ENCODE measurements around the gene ROBO1. TPM values are rescaled to one million over a fixed set of nuclear protein-coding genes. Genes with fewer than 3 reads are reported as not detected.

ROBO1 gene
- total RNA-seq, 2 donors from 2014 or later = 0.12 TPM; not detected in 1

DNA sequence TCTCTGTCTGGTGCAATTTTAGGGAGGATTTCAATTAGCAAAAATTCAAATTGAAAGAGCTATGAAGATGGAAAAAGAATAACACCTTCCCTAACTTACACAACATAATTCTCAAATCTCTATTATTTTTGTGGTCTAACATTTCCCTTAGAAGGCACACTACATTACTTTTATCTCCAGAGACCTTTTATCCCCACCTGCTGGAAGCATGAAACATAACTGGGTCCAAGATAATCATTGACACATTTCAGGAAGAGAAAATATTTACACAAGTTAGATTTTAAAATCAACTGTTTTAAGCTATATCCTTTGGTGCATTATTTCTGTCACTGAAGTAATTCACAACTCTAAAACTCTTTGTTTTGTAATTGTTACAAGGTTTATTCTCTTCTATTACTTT, 779.5 kb downstream of the ROBO1 start:
- DNase-seq (ENCODE audit: low spot score in 2 of 2) (no peak), ATAC-seq (no peak)
- Mint-ChIP-seq H3K36me3 (peaks cover 2 to 4% of the 10 kb centered on the region in 2 donors), H3K9me3 (peaks cover 0 to 19% of the 10 kb centered on the region in 2 donors), H3K27ac (no peak overlapping the region)

DNA sequence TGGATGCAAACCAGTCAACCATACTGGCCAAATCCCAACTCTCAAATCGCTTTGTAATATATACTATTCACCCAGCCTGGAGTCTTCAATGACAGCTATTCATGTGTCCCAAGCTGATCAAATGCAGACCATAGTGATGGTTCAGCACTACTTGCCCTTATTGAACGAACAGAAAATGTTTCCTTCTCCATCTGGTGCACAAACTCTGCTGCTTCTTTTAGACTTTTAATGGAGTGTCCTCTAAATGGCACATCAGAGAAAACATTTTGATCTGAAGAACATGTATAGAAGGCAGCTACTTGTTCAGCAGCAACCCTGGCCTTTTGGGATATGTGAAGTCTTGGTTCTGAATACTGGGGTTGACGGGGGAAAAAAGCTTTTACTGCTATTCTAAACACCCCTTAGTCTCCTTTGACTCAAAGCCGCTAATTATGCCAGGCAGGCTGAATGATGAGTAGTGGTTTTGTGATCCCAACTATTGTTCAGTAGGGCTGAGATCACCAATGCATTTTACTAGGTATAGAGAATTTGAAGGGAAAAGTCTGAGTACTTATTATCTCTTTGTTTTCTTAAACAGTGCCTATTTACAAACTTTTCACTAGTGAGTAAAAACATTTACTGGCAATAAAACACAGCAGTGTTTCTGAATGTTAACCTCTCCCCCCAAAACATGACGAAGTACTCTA, 781.2 kb downstream of the ROBO1 start:
- ATAC-seq (no peak), DNase-seq (ENCODE audit: low spot score in 2 of 2) (no peak)

GRCh38 chr3:78985981-78986380, 781.8 kb downstream of the ROBO1 start:
- no peak overlapping the region for H3K27ac Mint-ChIP-seq
- peaks cover 0 to 4% of the 10 kb centered on the region in 2 donors for H3K36me3 Mint-ChIP-seq
- H3K9me3 Mint-ChIP-seq = peaks cover 5 to 26% of the 10 kb centered on the region in 2 donors
- ATAC-seq = no peak
- DNase-seq (ENCODE audit: low spot score in 2 of 2) = no peak

More for the DNA sequence above, 781.2 kb downstream of the ROBO1 start:
- Mint-ChIP-seq H3K36me3 (peaks cover 3 to 4% of the 10 kb centered on the region in 2 donors), H3K9me3 (peaks cover 3 to 27% of the 10 kb centered on the region in 2 donors), H3K27ac (no peak overlapping the region)

DNA sequence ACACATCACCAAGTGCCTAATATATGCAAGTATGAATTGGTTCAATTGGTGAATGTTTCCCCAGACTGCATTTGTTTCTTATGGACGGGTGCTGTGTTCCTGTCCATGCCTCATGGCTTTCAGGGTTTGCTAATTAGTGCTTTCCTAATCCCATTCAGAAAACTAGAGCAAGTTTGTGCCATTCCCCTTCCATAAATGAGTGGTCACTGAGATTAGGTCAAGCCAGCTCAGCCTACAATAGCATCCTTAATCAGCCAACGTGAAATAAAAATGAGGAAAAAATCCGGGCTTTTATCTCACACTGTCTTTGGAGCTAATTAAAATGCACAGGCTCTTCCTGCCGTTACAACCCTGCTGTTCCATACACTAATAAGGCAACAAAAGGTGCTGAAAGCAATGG, 788.8 kb downstream of the ROBO1 start:
- ATAC-seq = no peak
- Mint-ChIP-seq H3K9me3 (peaks cover 8 to 15% of the 10 kb centered on the region in 2 donors), H3K27ac (no peak overlapping the region), H3K36me3 (peaks cover 0 to 4% of the 10 kb centered on the region in 2 donors)
- DNase-seq (ENCODE audit: low spot score in 2 of 2) = no peak

GRCh38 chr3:78978037-78978436, 789.8 kb downstream of the ROBO1 start:
- no peak overlapping the region for H3K27ac Mint-ChIP-seq
- peaks cover 8 to 11% of the 10 kb centered on the region in 2 donors for H3K9me3 Mint-ChIP-seq
- no peaks in the 10 kb centered on the region for H3K36me3 Mint-ChIP-seq
- DNase-seq (ENCODE audit: low spot score in 2 of 2) = no peak
- no peak for ATAC-seq

GRCh38 chr3:78977073-78977472, 790.7 kb downstream of the ROBO1 start:
- Mint-ChIP-seq H3K27ac (no peak overlapping the region), H3K36me3 (no peaks in the 10 kb centered on the region)
- no peak for ATAC-seq

GRCh38 chr3:78976200-78976599, 791.6 kb downstream of the ROBO1 start:
- ATAC-seq (no peak), DNase-seq (ENCODE audit: low spot score in 2 of 2) (no peak)
- no peak overlapping the region for H3K27ac Mint-ChIP-seq
- H3K9me3 Mint-ChIP-seq = peaks cover 3 to 4% of the 10 kb centered on the region in 2 donors
- H3K36me3 Mint-ChIP-seq = no peaks in the 10 kb centered on the region

More at GRCh38 chr3:78977073-78977472, 790.7 kb downstream of the ROBO1 start:
- H3K9me3 Mint-ChIP-seq = peaks cover 8 to 10% of the 10 kb centered on the region in 2 donors
- no peak for DNase-seq (ENCODE audit: low spot score in 2 of 2)

DNA sequence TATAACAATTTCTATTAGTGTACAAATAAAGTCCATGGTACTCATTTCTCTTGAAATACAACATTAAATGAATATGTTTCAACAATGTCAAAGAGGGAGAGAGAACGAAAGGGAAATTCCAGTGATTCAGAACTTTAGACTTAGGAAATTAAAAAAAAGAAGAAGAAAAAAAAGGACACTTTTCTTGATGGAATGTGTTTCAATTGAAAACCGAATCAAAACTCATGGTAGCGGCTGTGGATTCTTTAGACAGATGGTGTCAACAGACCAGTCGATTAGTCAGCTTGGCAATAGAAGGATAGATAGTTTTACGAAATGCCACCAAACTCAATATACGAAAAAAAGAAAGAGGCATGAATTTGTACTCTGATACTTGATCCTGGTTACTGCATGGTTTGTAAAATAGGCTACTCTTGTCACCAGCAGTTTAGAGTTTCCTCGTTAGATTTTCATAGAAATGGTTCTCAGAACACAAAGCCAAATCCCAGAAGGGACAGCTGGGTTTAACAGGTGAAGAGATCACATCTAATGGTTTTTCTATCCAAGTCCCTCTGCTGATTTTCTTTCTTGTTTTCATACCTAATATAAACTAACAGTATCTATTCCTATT, 793.5 kb downstream of the ROBO1 start:
- H3K9me3 Mint-ChIP-seq = peaks cover 0 to 4% of the 10 kb centered on the region in 2 donors
- ATAC-seq (no peak), DNase-seq (ENCODE audit: low spot score in 2 of 2) (no peak)
- H3K36me3 Mint-ChIP-seq = no peaks in the 10 kb centered on the region
- H3K27ac Mint-ChIP-seq = no peak overlapping the region

GRCh38 chr3:78972617-78973301, 795.0 kb downstream of the ROBO1 start:
- H3K27ac Mint-ChIP-seq = no peak overlapping the region
- DNase-seq (ENCODE audit: low spot score in 2 of 2) = no peak
- H3K9me3 Mint-ChIP-seq = peaks cover 0 to 4% of the 10 kb centered on the region in 2 donors
- H3K36me3 Mint-ChIP-seq = no peaks in the 10 kb centered on the region
- ATAC-seq = no peak

DNA sequence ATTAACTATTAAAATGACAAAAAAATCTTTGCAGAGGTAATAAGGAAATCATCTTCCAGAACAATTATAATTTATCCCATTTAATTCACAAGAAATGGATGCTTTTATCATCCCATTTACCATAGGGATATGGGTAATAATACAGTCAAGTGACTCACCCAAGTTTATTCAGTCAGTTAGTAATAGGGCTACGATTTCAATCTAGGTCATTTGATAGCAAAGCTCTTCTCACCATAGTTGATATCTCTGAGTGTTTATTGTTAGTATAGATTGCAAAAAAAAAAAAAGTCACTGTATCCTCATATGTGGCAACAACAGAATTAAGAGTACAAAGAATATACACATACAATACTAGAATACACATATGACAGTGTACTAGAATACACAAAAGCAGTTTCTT, 797.1 kb downstream of the ROBO1 start:
- Mint-ChIP-seq H3K27ac (no peak overlapping the region), H3K36me3 (no peaks in the 10 kb centered on the region), H3K9me3 (peaks cover 0 to 4% of the 10 kb centered on the region in 2 donors)
- no peak for ATAC-seq
- DNase-seq (ENCODE audit: low spot score in 2 of 2) = no peak

GRCh38 chr3:78969483-78969882, 798.3 kb downstream of the ROBO1 start:
- H3K9me3 Mint-ChIP-seq = peaks cover 0 to 4% of the 10 kb centered on the region in 2 donors
- ATAC-seq = no peak
- no peak for DNase-seq (ENCODE audit: low spot score in 2 of 2)
- H3K27ac Mint-ChIP-seq = no peak overlapping the region
- H3K36me3 Mint-ChIP-seq = no peaks in the 10 kb centered on the region

DNA sequence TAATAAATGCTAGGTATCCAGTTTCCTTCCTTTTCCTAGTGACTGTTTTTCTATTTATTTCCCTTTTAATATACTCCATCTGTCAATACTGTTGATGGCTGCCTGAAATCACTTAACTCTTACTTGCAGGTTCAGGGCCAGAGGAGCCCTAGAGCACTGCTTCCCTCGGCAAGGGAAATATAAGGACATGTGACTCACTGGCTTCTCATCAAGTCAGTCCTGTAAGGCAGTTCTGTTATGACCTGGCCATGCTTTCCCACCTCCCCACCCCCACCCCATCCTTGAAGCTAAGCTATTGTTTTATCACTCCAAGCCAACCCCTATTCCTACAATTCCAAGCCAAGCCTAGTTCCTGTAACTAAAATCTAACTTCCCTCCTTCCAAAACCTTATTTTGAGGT, 800.7 kb downstream of the ROBO1 start:
- peaks cover 0 to 3% of the 10 kb centered on the region in 2 donors for H3K9me3 Mint-ChIP-seq
- ATAC-seq (no peak), DNase-seq (ENCODE audit: low spot score in 2 of 2) (no peak)
- peaks cover 0 to 5% of the 10 kb centered on the region in 2 donors for H3K36me3 Mint-ChIP-seq
- H3K27ac Mint-ChIP-seq = no peak overlapping the region

DNA sequence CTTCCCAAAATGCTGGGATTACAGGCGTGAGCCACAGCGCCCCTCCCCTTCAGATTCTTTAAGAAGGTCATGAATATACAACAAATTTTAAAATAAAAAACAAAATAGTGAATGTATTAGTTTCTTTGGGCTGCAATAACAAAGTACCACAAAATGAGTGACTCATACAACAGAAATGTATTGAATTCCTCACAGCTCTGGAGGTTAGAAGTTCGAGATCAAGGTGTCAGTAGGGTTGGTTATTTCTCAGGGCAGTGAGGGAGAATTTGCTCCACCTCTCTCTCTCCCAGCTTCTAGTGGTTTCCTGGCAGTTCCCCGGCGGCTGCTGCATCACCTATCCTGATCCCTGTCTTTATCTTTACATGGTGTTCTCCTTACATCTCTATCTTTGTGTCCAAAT, 804.0 kb downstream of the ROBO1 start:
- DNase-seq (ENCODE audit: low spot score in 2 of 2) = no peak
- H3K9me3 Mint-ChIP-seq = peaks cover 0 to 7% of the 10 kb centered on the region in 2 donors

GRCh38 chr3:78957456-78957855, 810.3 kb downstream of the ROBO1 start:
- Mint-ChIP-seq H3K36me3 (no peaks in the 10 kb centered on the region), H3K27ac (no peak overlapping the region), H3K9me3 (peaks cover 0 to 4% of the 10 kb centered on the region in 2 donors)
- DNase-seq (ENCODE audit: low spot score in 2 of 2) (no peak), ATAC-seq (no peak)

More for the DNA sequence above, 804.0 kb downstream of the ROBO1 start:
- no peak overlapping the region for H3K27ac Mint-ChIP-seq
- peaks cover 0 to 5% of the 10 kb centered on the region in 2 donors for H3K36me3 Mint-ChIP-seq
- no peak for ATAC-seq

DNA sequence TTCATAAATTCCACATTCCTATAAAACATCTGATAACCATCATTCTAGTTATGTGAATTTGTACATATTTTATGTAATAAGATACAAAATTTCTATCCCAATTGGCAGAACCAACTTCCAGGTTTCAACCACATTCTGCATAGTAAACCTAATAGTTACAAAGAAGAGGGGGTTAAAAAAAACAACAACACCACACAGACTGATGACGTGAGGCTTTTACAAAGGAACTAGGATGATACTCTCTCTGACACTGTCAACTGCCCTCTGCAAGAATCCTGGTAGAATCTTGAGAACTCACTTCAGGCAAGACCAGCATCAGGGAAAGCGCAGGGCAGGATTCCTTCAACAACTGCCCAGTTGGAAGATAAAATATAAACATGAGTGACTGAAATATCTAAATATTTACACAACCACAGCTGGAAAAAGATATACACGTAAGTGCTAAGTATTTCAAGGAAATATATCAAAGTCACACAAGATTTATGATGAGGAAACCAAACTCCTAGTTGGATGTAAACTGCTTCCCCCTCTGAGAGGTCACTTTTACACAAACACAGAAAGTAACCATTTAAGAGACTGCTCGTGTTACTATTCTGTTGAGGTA, 816.4 kb downstream of the ROBO1 start:
- DNase-seq (ENCODE audit: low spot score in 2 of 2) (no peak), ATAC-seq (no peak)
- H3K9me3 Mint-ChIP-seq = peaks cover 4 to 10% of the 10 kb centered on the region in 2 donors
- H3K27ac Mint-ChIP-seq = no peak overlapping the region
- peaks cover 0 to 10% of the 10 kb centered on the region in 2 donors for H3K36me3 Mint-ChIP-seq

DNA sequence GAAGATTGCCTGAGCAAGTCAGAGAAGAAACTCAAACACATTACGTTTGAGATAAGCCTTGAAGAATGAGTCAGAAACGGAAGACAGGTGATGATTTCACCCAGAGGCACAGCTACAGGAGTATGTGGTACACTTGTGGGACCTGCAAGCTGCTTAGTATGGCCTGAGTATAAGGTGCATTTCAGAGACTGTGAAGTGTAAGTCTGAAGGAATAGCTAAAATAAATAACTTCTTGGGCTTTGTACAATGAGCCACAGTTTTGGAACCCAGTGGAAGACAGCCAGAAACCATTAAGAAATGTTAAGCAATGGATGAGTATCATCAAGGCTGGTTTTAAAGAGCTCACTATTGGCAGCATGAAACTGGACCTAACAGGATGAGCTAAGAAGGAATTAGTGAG, 826.2 kb downstream of the ROBO1 start:
- Mint-ChIP-seq H3K27ac (no peak overlapping the region), H3K36me3 (peaks cover 0 to 19% of the 10 kb centered on the region in 2 donors), H3K9me3 (peaks cover 27 to 34% of the 10 kb centered on the region in 2 donors)
- ATAC-seq = no peak
- no peak for DNase-seq (ENCODE audit: low spot score in 2 of 2)

GRCh38 chr3:78940626-78941025, 827.2 kb downstream of the ROBO1 start:
- ATAC-seq (no peak), DNase-seq (ENCODE audit: low spot score in 2 of 2) (no peak)
- Mint-ChIP-seq H3K36me3 (peaks cover 0 to 18% of the 10 kb centered on the region in 2 donors), H3K27ac (no peak overlapping the region), H3K9me3 (peaks cover 24 to 29% of the 10 kb centered on the region in 2 donors)
